AG09319 (cell line): ENCODE measurements around the gene BHLHE23.

Experiments used
- DNase-seq: peaks from one replicate; pipeline ENCODE4 v3.0.0-alpha.2; 2010; ENCODE audit warnings: low read depth; ENCODE audit errors: extremely low read depth
- CTCF ChIP-seq: IDR thresholded peaks from 2 replicates; pipeline ENCODE4 v1.5.1; 2011; ENCODE audit warnings: low read depth, mild to moderate bottlenecking, inconsistent platforms, low read length, moderate library complexity

Gene BHLHE23

GRCh38 chr20:63004607-63005364, 2.0 kb downstream of the BHLHE23 start:
- no peak for TF ChIP-seq CTCF
- no peak for DNase-seq

GRCh38 chr20:63003546-63003945, 3.2 kb downstream of the BHLHE23 start:
- no peak for DNase-seq

GRCh38 chr20:63002511-63002910, 4.3 kb downstream of the BHLHE23 start:
- DNase-seq, result no peak
- no peak for TF ChIP-seq CTCF

More at GRCh38 chr20:63003546-63003945, 3.2 kb downstream of the BHLHE23 start:
- no peak for TF ChIP-seq CTCF

- DNase-seq, result no peak
- no peak for TF ChIP-seq CTCF
Measured at GRCh38 chr20:63000958-63001357, 5.8 kb downstream of the BHLHE23 start.

GRCh38 chr20:63000036-63000435, 6.7 kb downstream of the BHLHE23 start:
- DNase-seq, result no peak

GRCh38 chr20:62999580-62999979, 7.2 kb downstream of the BHLHE23 start:
- no peak for DNase-seq
- TF ChIP-seq CTCF, result no peak

More at GRCh38 chr20:63000036-63000435, 6.7 kb downstream of the BHLHE23 start:
- TF ChIP-seq CTCF, result no peak

- DNase-seq, result no peak
- TF ChIP-seq CTCF, result no peak
Measured at GRCh38 chr20:62998449-62998848, 8.3 kb downstream of the BHLHE23 start.
